AG09319 (cell line): ENCODE data around the gene KIF5B.
"Not testable (repeated sequence)": the region's sequence is repeated elsewhere in the genome, so short reads cannot be mapped to it uniquely, and the experiment has no call there.

Source experiments
- DNase-seq: peaks from one replicate; pipeline ENCODE4 v3.0.0-alpha.2; 2010; ENCODE audit warnings: low read depth; ENCODE audit errors: extremely low read depth
- TF ChIP-seq, protein P1 (sequence below): IDR thresholded peaks from 2 replicates; pipeline ENCODE4 v1.5.1; 2011; ENCODE audit warnings: low read depth, mild to moderate bottlenecking, inconsistent platforms, low read length, moderate library complexity

Gene KIF5B

DNA sequence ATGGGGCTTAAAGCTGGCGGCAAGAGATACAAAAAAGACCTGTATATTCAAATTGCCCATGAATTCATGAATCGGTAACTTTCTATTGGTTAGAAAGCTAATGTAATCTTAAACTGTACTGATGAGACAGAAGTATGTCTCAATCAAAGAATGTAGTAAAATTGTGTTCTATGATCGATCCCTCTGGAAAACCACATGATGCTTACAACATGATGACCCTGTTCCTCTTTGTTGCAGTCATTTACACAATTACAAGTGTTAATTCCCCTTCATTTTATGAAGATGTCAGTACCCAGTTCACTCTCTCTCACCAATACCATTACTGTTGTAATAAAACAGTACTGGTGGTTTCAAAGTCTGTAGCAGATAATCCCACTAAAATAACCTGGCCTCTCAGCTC lies 10.1 kb downstream of the KIF5B start:
- TF ChIP-seq, protein P1, sequence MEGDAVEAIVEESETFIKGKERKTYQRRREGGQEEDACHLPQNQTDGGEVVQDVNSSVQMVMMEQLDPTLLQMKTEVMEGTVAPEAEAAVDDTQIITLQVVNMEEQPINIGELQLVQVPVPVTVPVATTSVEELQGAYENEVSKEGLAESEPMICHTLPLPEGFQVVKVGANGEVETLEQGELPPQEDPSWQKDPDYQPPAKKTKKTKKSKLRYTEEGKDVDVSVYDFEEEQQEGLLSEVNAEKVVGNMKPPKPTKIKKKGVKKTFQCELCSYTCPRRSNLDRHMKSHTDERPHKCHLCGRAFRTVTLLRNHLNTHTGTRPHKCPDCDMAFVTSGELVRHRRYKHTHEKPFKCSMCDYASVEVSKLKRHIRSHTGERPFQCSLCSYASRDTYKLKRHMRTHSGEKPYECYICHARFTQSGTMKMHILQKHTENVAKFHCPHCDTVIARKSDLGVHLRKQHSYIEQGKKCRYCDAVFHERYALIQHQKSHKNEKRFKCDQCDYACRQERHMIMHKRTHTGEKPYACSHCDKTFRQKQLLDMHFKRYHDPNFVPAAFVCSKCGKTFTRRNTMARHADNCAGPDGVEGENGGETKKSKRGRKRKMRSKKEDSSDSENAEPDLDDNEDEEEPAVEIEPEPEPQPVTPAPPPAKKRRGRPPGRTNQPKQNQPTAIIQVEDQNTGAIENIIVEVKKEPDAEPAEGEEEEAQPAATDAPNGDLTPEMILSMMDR, result no peak
- DNase-seq, result no peak

DNA sequence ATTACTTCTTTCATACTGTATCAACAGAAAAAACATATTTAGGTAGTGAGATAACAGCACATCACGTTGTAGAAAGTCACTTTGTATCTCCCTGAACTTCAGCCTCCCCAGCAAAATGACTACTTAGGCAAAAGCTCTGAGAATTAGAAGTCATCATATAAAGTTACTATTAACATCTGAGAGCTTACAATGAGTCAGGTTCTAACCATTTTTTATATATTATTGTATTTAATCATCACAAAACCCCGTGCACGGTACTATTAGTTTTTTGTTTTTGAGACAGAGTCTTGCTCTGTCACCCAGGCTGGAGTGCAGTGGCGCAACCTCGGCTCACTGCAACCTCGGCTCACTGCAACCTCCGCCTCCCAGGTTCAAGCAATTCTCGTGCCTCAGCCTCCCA lies 13.5 kb downstream of the KIF5B start:
- not testable (repeated sequence) for DNase-seq

DNA sequence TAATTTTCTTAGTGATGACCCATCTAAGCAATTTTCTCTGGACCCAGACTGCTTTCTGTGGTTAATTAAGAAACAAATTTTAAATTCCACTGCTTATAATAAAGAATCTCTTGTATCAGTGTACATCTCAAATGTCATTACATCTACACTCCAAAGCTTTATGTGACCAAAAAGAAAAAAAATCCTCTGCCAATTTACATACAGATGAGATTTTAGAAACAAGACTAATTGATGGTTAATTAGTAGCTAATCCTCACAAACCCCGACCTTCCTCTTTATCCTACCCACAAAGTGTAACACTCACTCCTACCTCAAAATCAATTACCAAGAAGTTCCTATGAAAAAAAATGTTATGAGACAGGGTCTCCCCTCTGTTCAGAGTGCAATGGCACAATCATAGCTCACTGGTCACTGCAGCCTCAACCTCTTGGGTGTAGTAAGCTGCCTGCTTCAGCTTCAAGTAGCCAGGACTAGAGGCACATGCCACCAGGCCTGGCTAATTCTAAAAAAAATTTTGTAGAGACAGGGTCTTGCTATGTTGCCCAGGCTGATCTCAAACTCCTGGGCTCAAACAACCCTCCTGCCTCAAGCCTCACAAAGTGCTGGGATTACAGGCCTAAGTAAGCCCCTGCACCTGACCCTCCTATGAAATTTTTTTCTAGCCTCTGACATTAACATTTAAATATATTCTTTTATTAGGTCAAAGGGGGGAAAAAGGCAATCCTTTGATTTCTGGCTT lies 14.8 kb downstream of the KIF5B start:
- DNase-seq, result no peak
- TF ChIP-seq, protein P1, result no peak

DNA sequence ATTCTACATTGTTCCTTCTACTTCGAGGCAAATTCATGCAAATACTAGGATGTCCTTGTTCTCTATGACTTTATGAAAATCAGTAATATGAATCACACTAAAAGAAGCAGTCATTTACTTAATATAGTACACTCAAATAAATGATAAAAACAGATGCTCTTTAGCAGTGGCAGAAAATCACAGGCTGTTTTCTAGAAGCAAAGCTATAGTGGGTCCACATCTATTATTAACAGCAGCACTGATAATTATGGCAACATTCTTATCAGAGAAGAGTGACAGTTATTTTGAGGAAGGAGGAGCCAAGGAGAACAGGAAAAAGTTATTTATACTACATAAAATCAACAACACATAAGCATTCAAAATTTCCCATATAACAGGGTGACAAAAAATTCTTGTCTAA lies 16.5 kb downstream of the KIF5B start:
- no peak for DNase-seq
- TF ChIP-seq, protein P1, result no peak

DNA sequence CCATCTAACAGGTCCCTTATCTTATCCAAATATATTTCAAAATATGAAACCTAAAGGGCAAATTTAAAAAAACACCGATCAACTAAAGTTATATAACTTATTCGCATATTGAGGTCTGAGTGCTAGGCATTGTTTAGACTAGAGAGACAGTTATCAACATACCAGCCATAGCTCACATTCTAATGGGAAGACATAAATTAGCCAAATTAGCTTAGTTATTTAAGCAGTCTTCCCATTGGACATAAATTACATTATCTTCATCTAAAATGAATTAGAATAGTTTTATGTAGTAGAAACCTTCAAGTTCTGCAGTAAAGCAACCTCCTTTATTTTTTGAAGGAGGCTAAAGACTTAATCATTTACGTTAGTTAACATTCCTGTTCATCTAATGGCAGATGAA lies 17.4 kb downstream of the KIF5B start:
- TF ChIP-seq, protein P1, result no peak
- no peak for DNase-seq

DNA sequence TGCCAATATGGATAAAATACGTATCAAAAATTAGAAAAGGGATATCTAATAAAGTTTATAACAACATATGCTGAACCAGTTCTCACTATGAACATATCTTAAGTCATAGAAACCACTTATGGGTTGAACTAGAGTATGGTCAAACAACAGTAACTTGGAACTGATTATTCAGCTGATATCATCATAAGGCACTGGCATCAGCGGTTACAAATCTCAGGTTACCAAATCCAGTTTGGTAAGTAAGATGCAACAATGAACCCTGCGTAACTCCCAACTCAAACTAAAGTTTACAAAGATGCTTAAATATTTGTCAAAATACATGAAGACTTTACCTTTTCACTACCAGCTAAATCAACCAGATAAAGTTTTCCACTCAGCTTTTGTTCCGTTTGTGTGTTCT lies 19.3 kb downstream of the KIF5B start:
- DNase-seq, result no peak
- TF ChIP-seq, protein P1, result no peak

DNA sequence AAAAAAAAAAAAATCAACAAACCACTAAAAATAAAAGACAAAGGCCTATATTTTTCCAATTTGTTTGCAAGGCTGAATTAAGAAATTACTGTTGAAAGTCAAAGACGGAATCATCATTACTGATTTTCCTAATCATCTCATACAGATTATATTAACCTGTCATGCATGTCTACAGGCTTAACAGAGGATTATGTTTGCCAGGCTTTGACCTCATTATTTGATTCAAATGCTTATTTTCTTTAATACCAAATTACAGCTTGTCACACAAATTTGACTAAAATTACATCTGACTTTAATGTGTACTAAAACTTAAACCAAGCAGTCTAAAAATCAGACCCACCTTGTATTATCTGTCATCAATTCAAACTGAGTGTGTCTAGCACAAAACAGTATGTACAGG lies 21.2 kb downstream of the KIF5B start:
- no peak for DNase-seq
- TF ChIP-seq, protein P1, result no peak

DNA sequence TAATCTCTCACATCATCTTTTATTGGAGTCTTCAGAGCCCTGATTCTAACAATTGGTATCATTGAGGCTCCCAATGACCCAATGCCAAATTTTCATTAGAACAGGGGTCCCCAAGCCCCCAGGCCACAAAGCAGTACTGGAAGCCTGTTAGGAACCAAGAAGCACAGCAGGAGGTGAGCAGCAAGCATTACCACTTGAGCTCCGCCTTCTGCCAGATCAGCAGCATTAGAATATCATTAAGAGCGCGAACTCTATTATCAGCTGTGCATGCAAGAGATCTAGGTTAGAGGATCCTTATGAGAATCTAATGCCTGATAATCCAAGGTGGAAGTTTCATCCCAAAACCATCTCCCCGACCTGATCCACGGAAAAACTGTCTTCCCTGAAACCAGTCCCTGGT lies 23.1 kb downstream of the KIF5B start:
- TF ChIP-seq, protein P1, result no peak
- no peak for DNase-seq
